ENCODE data around the gene IL20RA.
"Not testable (repeated sequence)": the region's sequence is repeated elsewhere in the genome, so short reads cannot be mapped to it uniquely, and the experiment has no call there.

IL20RA gene

GRCh38 chr6:136963259-136963658 lies 81.5 kb downstream of the IL20RA start:
- ChIA-PET CTCF (interaction anchor here (1.1 to 1.2 kb wide), 3 partner anchors 8 to 20 kb away, joined by 3 to 4 read pairs (median 3); no protein-coding TSS in a partner anchor), POLR2A (no interaction called here)
- TF ChIP-seq CTCF (IDR thresholded peaks at IDR 0.05; ENCODE audit: control extremely low read depth, extremely low read depth, low read depth, missing control alignments) = no peak
- DNase-seq (ENCODE audit: extremely low spot score) = no peak

GRCh38 chr6:136962661-136963060 lies 82.1 kb downstream of the IL20RA start:
- no peak for DNase-seq (ENCODE audit: extremely low spot score)
- ChIA-PET CTCF (interaction anchor here (1.1 to 1.2 kb wide), 2 partner anchors 9 to 11 kb away, joined by 3 to 4 read pairs; no protein-coding TSS in a partner anchor), POLR2A (no interaction called here)
- no peak for TF ChIP-seq CTCF (IDR thresholded peaks at IDR 0.05; ENCODE audit: control extremely low read depth, extremely low read depth, low read depth, missing control alignments)

- DNase-seq (ENCODE audit: extremely low spot score) = no peak
- POLR2A ChIA-PET = no interaction called here
- TF ChIP-seq CTCF (IDR thresholded peaks at IDR 0.05; ENCODE audit: control extremely low read depth, extremely low read depth, low read depth, missing control alignments) = no peak
- CTCF ChIA-PET = no interaction called here
These were observed 82.9 kb downstream of the IL20RA start for GRCh38 chr6:136961848-136962247.

- ChIA-PET POLR2A (no interaction called here), CTCF (interaction anchor here (1.6 kb wide), 1 partner anchor 10 kb away, joined by 6 read pairs; no protein-coding TSS in a partner anchor)
- TF ChIP-seq CTCF (IDR thresholded peaks at IDR 0.05; ENCODE audit: control extremely low read depth, extremely low read depth, low read depth, missing control alignments) = no peak
- DNase-seq (ENCODE audit: extremely low spot score) = no peak
These were observed 84.0 kb downstream of the IL20RA start for GRCh38 chr6:136960781-136961180.

DNA sequence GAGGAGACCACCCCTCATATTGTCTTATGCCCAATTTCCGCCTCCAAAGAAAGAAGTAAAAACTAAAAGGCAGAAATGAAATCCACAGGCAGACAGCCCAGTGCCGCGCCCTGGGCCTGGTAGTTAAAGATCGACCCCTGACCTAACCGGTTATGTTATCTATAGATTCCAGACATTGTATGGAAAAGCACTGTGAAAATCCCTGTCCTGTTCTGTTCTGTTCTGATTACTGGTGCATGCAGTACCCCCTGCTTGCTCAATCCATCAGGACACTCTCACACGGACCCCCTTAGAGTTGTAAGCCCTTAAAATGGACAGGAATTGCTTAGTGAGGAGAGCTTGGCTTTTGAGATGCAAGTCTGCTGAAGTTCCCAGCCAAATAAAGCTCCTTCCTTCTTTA lies 84.8 kb downstream of the IL20RA start:
- DNase-seq (ENCODE audit: extremely low spot score); POLR2A ChIA-PET: not testable (repeated sequence)
- CTCF ChIA-PET = interaction anchor here (1.3 to 1.6 kb wide), 3 partner anchors 9 to 315 kb away, joined by 4 to 6 read pairs (median 6); no protein-coding TSS in a partner anchor

DNA sequence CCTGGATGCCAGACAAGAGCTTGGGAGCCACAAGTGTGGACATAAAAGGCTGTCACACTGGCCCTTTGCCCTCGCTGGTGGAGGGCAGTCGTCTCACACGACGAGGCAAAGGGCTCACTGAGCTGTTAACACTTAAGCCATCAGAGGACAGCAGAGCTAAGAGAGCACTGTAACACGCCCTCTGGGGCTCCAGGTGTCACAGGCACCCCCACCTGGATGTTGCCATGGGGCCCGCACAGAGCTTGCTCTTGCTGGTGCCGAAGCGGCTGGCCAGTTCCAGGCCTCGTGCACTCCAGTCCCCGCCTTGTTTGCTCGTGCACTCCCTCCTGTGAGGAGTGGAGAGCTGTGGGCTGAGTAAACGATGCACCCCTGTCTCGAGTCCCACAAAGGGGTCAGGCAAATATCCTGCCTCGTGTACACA lies 85.3 kb downstream of the IL20RA start:
- DNase-seq (ENCODE audit: extremely low spot score) = no peak
- CTCF ChIA-PET = interaction anchor here (1.3 to 1.4 kb wide), 2 partner anchors 9 to 314 kb away, joined by 4 to 6 read pairs; no protein-coding TSS in a partner anchor
- POLR2A ChIA-PET = no interaction called here
- no peak for TF ChIP-seq CTCF (IDR thresholded peaks at IDR 0.05; ENCODE audit: control extremely low read depth, extremely low read depth, low read depth, missing control alignments)

DNA sequence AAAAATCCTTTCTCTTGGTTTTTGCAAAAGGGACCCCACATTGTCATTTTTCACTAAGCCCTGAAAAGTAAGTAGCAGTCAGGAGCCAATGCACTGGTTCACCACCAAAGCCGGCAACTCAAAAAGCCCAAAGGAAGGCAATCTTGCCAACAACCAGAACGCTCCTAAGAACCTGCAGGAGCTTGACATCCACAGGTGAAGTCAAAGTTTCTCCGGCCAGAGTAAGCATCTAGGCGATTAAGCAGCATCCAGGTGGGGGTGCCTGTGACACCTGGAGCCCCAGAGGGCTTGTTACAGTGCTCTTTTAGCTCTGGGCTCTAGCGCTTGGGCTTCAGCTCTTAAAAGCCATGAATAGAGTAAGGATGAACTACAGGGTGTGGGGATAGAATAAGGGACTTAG lies 86.6 kb downstream of the IL20RA start:
- CTCF ChIA-PET = interaction anchor here (1.4 kb wide), 1 partner anchor 12 kb away, joined by 3 read pairs; no protein-coding TSS in a partner anchor
- no peak for DNase-seq (ENCODE audit: extremely low spot score)
- POLR2A ChIA-PET = no interaction called here
- TF ChIP-seq CTCF (IDR thresholded peaks at IDR 0.05; ENCODE audit: control extremely low read depth, extremely low read depth, low read depth, missing control alignments) = no peak

Data from GM10248 (cell line).